Astrocyte (in vitro differentiated cells and primary cell): Measurements from ENCODE around the gene TAAR5.
"Not testable (repeated sequence)": the region's sequence is repeated elsewhere in the genome, so short reads cannot be mapped to it uniquely, and the experiment has no call there.

ENCODE experiments used
- CTCF ChIP-seq: IDR thresholded peaks from 2 replicates; pipeline ENCODE4 v1.5.1; 2011; ENCODE audit warnings: low read depth, mild to moderate bottlenecking, inconsistent platforms, low read length, moderate library complexity; ENCODE audit not compliant: insufficient read depth
- EZH2 ChIP-seq: IDR thresholded peaks from 2 replicates; pipeline ENCODE4 v1.6.1; 2012; ENCODE audit warnings: mild to moderate bottlenecking, low read length, inconsistent platforms; ENCODE audit not compliant: insufficient read depth

- TF ChIP-seq CTCF, EZH2: not testable (repeated sequence)
Observed at GRCh38 chr6:132560087-132560486, 29.5 kb downstream of the TAAR5 start.
